SK-N-MC (cell line): ENCODE results near the gene WDR64.

Source experiments
- EZH2 ChIP-seq: fragments of 200-600 bp; sonication (generic); IDR thresholded peaks from one replicate; pipeline ENCODE4 v1.6.1; 2017; ENCODE audit warnings: antibody characterized with exemption
- FOXP2 ChIP-seq: optimal IDR thresholded peaks from 2 replicates; pipeline ENCODE3; 2011; ENCODE audit warnings: mild to moderate bottlenecking, moderate library complexity; ENCODE audit not compliant: insufficient read depth; ENCODE audit errors: extremely low read length, control extremely low read depth
- POLR2AphosphoS5 ChIP-seq: IDR thresholded peaks from 2 replicates; pipeline ENCODE4 v1.6.1; 2012; ENCODE audit warnings: mild to moderate bottlenecking, low read depth, low read length, borderline replicate concordance

- TF ChIP-seq EZH2 (no peak), POLR2AphosphoS5 (no peak), FOXP2 (no peak)
Measured at GRCh38 chr1:241660424-241660972, 8.4 kb downstream of the WDR64 start.
